LHCN-M2 (cell line): ENCODE results near the gene RGS19. TPM values are rescaled to one million over a fixed set of nuclear protein-coding genes. Genes with fewer than 3 reads are reported as not detected.
A peak's percentile ranks its signal among the peaks of the same experiment; 100 is the strongest.

Experiments used
- DNase-seq: peaks from one replicate; pipeline ENCODE4 v3.0.0-alpha.2; 2012; ENCODE audit warnings: low read depth
- total RNA-seq: library from RNA; depleted of rRNA; stranded (reverse); fragments of >200 nt; gene quantifications from 2 replicates; pipeline ENCODE4 v1.2.3, GENCODE V29; 2014

Gene RGS19
- total RNA-seq, 1 experiment from 2014 or later, result 26.9 TPM

- DNase-seq, result peak; percentile 63
These were observed 15.1 kb downstream of the RGS19 start for GRCh38 chr20:64064145-64064698.

GRCh38 chr20:64063389-64064144, 15.8 kb downstream of the RGS19 start:
- no peak for DNase-seq

- peak; percentile 94 for DNase-seq
These were observed 16.5 kb downstream of the RGS19 start, which contains the start of gene TCEA2 for GRCh38 chr20:64062596-64063388. Gene TCEA2, plus strand, starts transcription at chr20:64063198. Its CDS starts 115 bp downstream, at chr20:64063313.

GRCh38 chr20:64062276-64062595, 17.1 kb downstream of the RGS19 start:
- no peak for DNase-seq

- peak; percentile 55 for DNase-seq
These were observed 20.8 kb downstream of the RGS19 start for GRCh38 chr20:64058536-64058935.

GRCh38 chr20:64057628-64058498, 21.5 kb downstream of the RGS19 start:
- no peak for DNase-seq

- no peak for DNase-seq
These were observed 22.3 kb downstream of the RGS19 start for GRCh38 chr20:64056889-64057627.

GRCh38 chr20:64056639-64056888, 22.8 kb downstream of the RGS19 start:
- DNase-seq, result no peak

- DNase-seq, result no peak
These were observed 23.3 kb downstream of the RGS19 start for GRCh38 chr20:64055893-64056638.

GRCh38 chr20:64055396-64055892, 23.9 kb downstream of the RGS19 start:
- DNase-seq, result no peak

GRCh38 chr20:64053841-64054661, 25.3 kb downstream of the RGS19 start:
- DNase-seq, result no peak

GRCh38 chr20:64052987-64053840, 26.1 kb downstream of the RGS19 start:
- DNase-seq, result no peak

GRCh38 chr20:64052326-64052722, 27.0 kb downstream of the RGS19 start:
- no peak for DNase-seq

GRCh38 chr20:64051561-64052325, 27.6 kb downstream of the RGS19 start:
- DNase-seq, result no peak

- DNase-seq, result no peak
These were observed 28.3 kb downstream of the RGS19 start for GRCh38 chr20:64051033-64051452.

GRCh38 chr20:64050261-64051032, 28.9 kb downstream of the RGS19 start:
- no peak for DNase-seq

GRCh38 chr20:64049878-64050260, 29.4 kb downstream of the RGS19 start:
- no peak for DNase-seq
